GM12878 (cell line): ENCODE results near the gene MDC1. TPM values are rescaled to one million over a fixed set of nuclear protein-coding genes. Genes with fewer than 3 reads are reported as not detected.

Experiments
- ATAC-seq: fragments of 200-7000 bp; cut with Tn5 transposase; 3 replicates; pipeline ENCODE4 v1.9.1; 2020; ENCODE audit warnings: mild to moderate bottlenecking, moderate library complexity
- BruUV-seq: library from RNA; stranded (reverse); fragments of 400-500 nt; replicated peaks from 2 replicates; lab custom pipeline; 2021; lab: Mats Ljungman, UMichigan
- CTCF ChIA-PET: fragments of 300-600 bp; sonication (Branson Sonifier 250); formaldehyde crosslinking; extraction: SDS; loops from one replicate; lab custom pipeline; 2021; ENCODE audit warnings: inconsistent platforms; lab: Yijun Ruan, JAX
- POLR2A ChIA-PET: fragments of 350-600 bp; formaldehyde crosslinking; extraction: SDS; loops from one replicate; lab custom pipeline; 2021; ENCODE audit warnings: inconsistent platforms; lab: Charles Lee
- RAD21 ChIA-PET: fragments of 300-600 bp; sonication (Branson Sonifier 250); formaldehyde crosslinking; loops from one replicate; lab custom pipeline; 2023; ENCODE audit warnings: antibody characterized with exemption; ENCODE audit not compliant: unreplicated experiment; lab: Charles Lee
- SMC1A ChIA-PET: fragments of 300-600 bp; sonication (Branson Sonifier 250); formaldehyde crosslinking; loops from one replicate; lab custom pipeline; 2023; ENCODE audit not compliant: unreplicated experiment, uncharacterized antibody; lab: Charles Lee
- DNase-seq: peaks from one replicate; pipeline ENCODE4 v3.0.0-alpha.2; 2011; ENCODE audit warnings: low read depth, low spot score
- FAIRE-seq: peaks from 3 replicates; lab custom pipeline; 2011; peaks lifted over from hg19 to GRCh38; lab: Jason Lieb, UNC
- H2AFZ ChIP-seq: 2 replicates; pipeline ENCODE4 v1.6.0; 2011; ENCODE audit warnings: low read depth, low read length, control low read depth; ENCODE audit not compliant: control insufficient read depth
- H3K27ac ChIP-seq: 2 replicates; pipeline ENCODE4 v1.5.1; 2011; ENCODE audit warnings: control low read depth; ENCODE audit not compliant: control insufficient read depth, insufficient read depth
- H3K27me3 ChIP-seq, 2 experiments: replicated peaks in 1 of 2; 2 replicates each; pipeline versions ENCODE4 v1.6.0 to v1.6.1; 2011; ENCODE audit warnings: low read length in 1 of 2; ENCODE audit not compliant: control insufficient read depth in 2 of 2, insufficient read depth in 2 of 2
- H3K36me3 ChIP-seq, 2 experiments: 2 replicates each; pipeline ENCODE4 v1.5.1; 2011; ENCODE audit warnings: low read length in 1 of 2; ENCODE audit not compliant: control insufficient read depth in 2 of 2, insufficient read depth in 2 of 2
- H3K4me1 ChIP-seq: 2 replicates; pipeline ENCODE4 v1.6.1; 2011; ENCODE audit warnings: mild to moderate bottlenecking, low read length, moderate library complexity, mixed read lengths; ENCODE audit not compliant: control insufficient read depth, insufficient read depth
- H3K4me2 ChIP-seq: 2 replicates; pipeline ENCODE4 v1.6.0; 2011; ENCODE audit warnings: control low read depth; ENCODE audit not compliant: control insufficient read depth, insufficient read depth
- H3K4me3 ChIP-seq: fragments of 200-600 bp; sonication (generic); 2 replicates; pipeline ENCODE4 v1.5.1; 2016
- H3K79me2 ChIP-seq: 2 replicates; pipeline ENCODE4 v1.6.0; 2011; ENCODE audit warnings: low read length; ENCODE audit not compliant: control insufficient read depth, insufficient read depth
- H3K9ac ChIP-seq: 2 replicates; pipeline ENCODE4 v1.8.0; 2011; ENCODE audit warnings: low read length, control low read depth, mixed read lengths; ENCODE audit not compliant: control insufficient read depth, insufficient read depth
- H3K9me3 ChIP-seq: replicated peaks from 3 replicates; pipeline ENCODE4 v1.5.1; 2011; ENCODE audit warnings: mild to moderate bottlenecking, low read length; ENCODE audit not compliant: control insufficient read depth, insufficient read depth
- H4K20me1 ChIP-seq: 2 replicates; pipeline ENCODE4 v1.6.0; 2011; ENCODE audit not compliant: control insufficient read depth, insufficient read depth
- CHD1 ChIP-seq: IDR thresholded peaks from 2 replicates; pipeline ENCODE4 v1.6.1; 2012; ENCODE audit warnings: low read depth, low read length, improper control_type of control experiment
- IKZF2 ChIP-seq, 2 experiments: fragments of 450-650 bp; IDR thresholded peaks; 2 replicates each; pipeline ENCODE4 v1.6.1; 2017; ENCODE audit warnings: mild to moderate bottlenecking in 2 of 2, moderate library complexity in 2 of 2
- NBN ChIP-seq: fragments of 450-650 bp; IDR thresholded peaks from 2 replicates; pipeline ENCODE4 v1.6.1; 2016
- NFYB ChIP-seq: IDR thresholded peaks from 2 replicates; pipeline ENCODE4 v1.6.1; 2011; ENCODE audit warnings: low read depth, mild to moderate bottlenecking, low read length, improper control_type of control experiment, moderate library complexity; ENCODE audit not compliant: insufficient read depth
- NKRF ChIP-seq: fragments of 450-650 bp; conservative IDR thresholded peaks from 2 replicates; pipeline ENCODE4 v1.6.1; 2017; ENCODE audit warnings: mild to moderate bottlenecking, moderate library complexity
- POLR2AphosphoS2 ChIP-seq: IDR thresholded peaks from 2 replicates; pipeline ENCODE4 v1.6.1; 2011; ENCODE audit warnings: low read depth, mild to moderate bottlenecking, low read length, improper control_type of control experiment, moderate library complexity
- POU2F2 ChIP-seq: IDR thresholded peaks from 3 replicates; pipeline ENCODE4 v1.6.1; 2011; ENCODE audit warnings: low read depth, mild to moderate bottlenecking, low read length, borderline replicate concordance
- RCOR1 ChIP-seq: conservative IDR thresholded peaks from 2 replicates; pipeline ENCODE4 v1.6.1; 2012; ENCODE audit warnings: low read depth, low read length, improper control_type of control experiment
- STAT3 ChIP-seq: IDR thresholded peaks from 2 replicates; pipeline ENCODE4 v1.6.1; 2011; ENCODE audit warnings: low read depth, low read length, improper control_type of control experiment
- TCF3 ChIP-seq: IDR thresholded peaks from 2 replicates; pipeline ENCODE4 v1.6.1; 2012; ENCODE audit warnings: low read depth, mild to moderate bottlenecking, low read length, borderline replicate concordance; ENCODE audit not compliant: insufficient read depth
- YBX1 ChIP-seq: fragments of 450-650 bp; IDR thresholded peaks from 2 replicates; pipeline ENCODE4 v1.6.1; 2016; ENCODE audit warnings: antibody characterized with exemption
- ZBTB4 ChIP-seq: fragments of 450-650 bp; formaldehyde crosslinking; IDR thresholded peaks from 2 replicates; pipeline ENCODE4 v1.4.0; 2022; ENCODE audit warnings: mild to moderate bottlenecking, moderate library complexity
- WGBS: methylation state at CpG from one replicate; pipeline ENCODE4 v1.1.6; 2016; ENCODE audit warnings: low lambda C conversion rate; ENCODE audit not compliant: insufficient replicate concordance, insufficient coverage; ENCODE audit errors: missing lambda C conversion rate; 5-methylcytosine and 5-hydroxymethylcytosine counted together
- in situ Hi-C: fragments of 300-500 bp; cut with MboI; formaldehyde crosslinking; loops from 9 replicates; pipeline ENCODE4 v1.14.3; 2018; ENCODE audit warnings: mixed read lengths
- intact Hi-C: fragments of 100-400 bp; cut with micrococcal nuclease; formaldehyde crosslinking; loops from one replicate; pipeline ENCODE4 v1.14.2; 2022; ENCODE audit not compliant: unreplicated experiment
- polyA plus RNA-seq, 11 experiments: library from polyadenylated mRNA; depleted of rRNA in 4 of 11; unstranded in 6 of 11; stranded (reverse) in 5 of 11; fragments of >200 nt; fragmentation: Nextera tagmentation in 4 of 11; fragmentation: Illumina TruSeq in 1 of 11; extraction: Ambion mirVana in 4 of 11; extraction: Trizol in 1 of 11; gene quantifications; 1 replicate in 1 of 11; 2 replicates in 10 of 11; pipeline versions ENCODE4 v1.2.1 to v1.2.3, GENCODE V29; 2011 to 2016; ENCODE audit warnings: inconsistent platforms in 2 of 11, missing spikeins in 2 of 11, low read depth in 1 of 11
- total RNA-seq, 4 experiments: library from RNA; depleted of rRNA in 3 of 4; stranded (reverse); fragments of >200 nt in 3 of 4; fragmentation: Illumina TruSeq in 1 of 4; extraction: Trizol in 1 of 4; gene quantifications; 2 replicates each; pipeline versions ENCODE4 v1.2.1 to v1.2.3, GENCODE V29; 2013 to 2021
- TF ChIP-seq, protein P1 (sequence below): fragments of 450-650 bp; IDR thresholded peaks from 2 replicates; pipeline ENCODE4 v1.6.1; 2016; ENCODE audit warnings: mild to moderate bottlenecking
- TF ChIP-seq, protein P2 (sequence below): fragments of 450-650 bp; IDR thresholded peaks from 2 replicates; pipeline ENCODE4 v1.6.1; 2016; ENCODE audit warnings: mild to moderate bottlenecking
- TF ChIP-seq, protein P3 (sequence below): IDR thresholded peaks from 2 replicates; pipeline ENCODE4 v1.6.1; 2011; ENCODE audit warnings: low read depth, mild to moderate bottlenecking, low read length, moderate library complexity, borderline replicate concordance; ENCODE audit errors: extremely low read depth

Gene MDC1
- total and polyA plus RNA-seq, 10 of the 15 experiments (the other 5 are each of a cell fraction or from before 2014, with no cell fraction given) = 5.1 to 62.5 (median 22.4) TPM

GRCh38 chr6:30720738-30721197 is 3.7 kb upstream of the MDC1 start:
- Histone ChIP-seq H3K79me2 (peaks cover 87% of the 10 kb centered on the region), H3K27ac (peak overlapping the region; percentile 96), H3K9me3 (no peaks in the 10 kb centered on the region), H3K4me2 (0 out of 2 replicates have a peak overlapping the region, but pooled peaks have one; percentile 22), H3K4me3 (peak overlapping the region; percentile 90), H2AFZ (0 out of 2 replicates have a peak overlapping the region, but pooled peaks have one; percentile 15), H3K27me3 (no peaks in the 10 kb centered on the region), H4K20me1 (peaks cover 8% of the 10 kb centered on the region), H3K4me1 (peaks cover 18% of the 10 kb centered on the region), H3K9ac (peak overlapping the region; percentile 86), H3K36me3 (peaks cover 17 to 21% of the 10 kb centered on the region in 2 experiments)
- ChIA-PET RAD21 (interaction anchor here (0.8 to 11.2 kb wide), 6 partner anchors 11 to 193 kb away, joined by 3 to 209 read pairs (median 22); partner anchors contain the start of genes DHX16 and NRM), POLR2A (interaction anchor here (0.6 to 11.6 kb wide), 7 partner anchors 8 to 106 kb away, joined by 3 to 200 read pairs (median 8); partner anchors contain the start of gene NRM), SMC1A (interaction anchor here (1.0 to 17.7 kb wide), 5 partner anchors 11 to 108 kb away, joined by 3 to 265 read pairs (median 24); no protein-coding TSS in a partner anchor), CTCF (interaction anchor here (1.1 to 22.7 kb wide), 13 partner anchors 9 to 178 kb away, joined by 3 to 487 read pairs (median 7); partner anchors contain the start of genes DDR1, DHX16 and NRM)
- under 1% methylated on average over 28 of the region's 29 CpGs for WGBS
- DNase-seq (no peak), ATAC-seq (peak; percentile 18), FAIRE-seq (no peak)
- BruUV-seq = no TSS peak
- in situ Hi-C loops (no loop called here), intact Hi-C loops (no loop called here)
- TF ChIP-seq, protein P1, sequence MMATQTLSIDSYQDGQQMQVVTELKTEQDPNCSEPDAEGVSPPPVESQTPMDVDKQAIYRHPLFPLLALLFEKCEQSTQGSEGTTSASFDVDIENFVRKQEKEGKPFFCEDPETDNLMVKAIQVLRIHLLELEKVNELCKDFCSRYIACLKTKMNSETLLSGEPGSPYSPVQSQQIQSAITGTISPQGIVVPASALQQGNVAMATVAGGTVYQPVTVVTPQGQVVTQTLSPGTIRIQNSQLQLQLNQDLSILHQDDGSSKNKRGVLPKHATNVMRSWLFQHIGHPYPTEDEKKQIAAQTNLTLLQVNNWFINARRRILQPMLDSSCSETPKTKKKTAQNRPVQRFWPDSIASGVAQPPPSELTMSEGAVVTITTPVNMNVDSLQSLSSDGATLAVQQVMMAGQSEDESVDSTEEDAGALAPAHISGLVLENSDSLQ = no peak
- no peak for TF ChIP-seq POLR2AphosphoS2
- no peak for TF ChIP-seq RCOR1
- TF ChIP-seq ZBTB4 (CRISPR knock-in tag) = no peak
- TF ChIP-seq STAT3 = no peak
- TF ChIP-seq CHD1 = no peak
- TF ChIP-seq, protein P2, sequence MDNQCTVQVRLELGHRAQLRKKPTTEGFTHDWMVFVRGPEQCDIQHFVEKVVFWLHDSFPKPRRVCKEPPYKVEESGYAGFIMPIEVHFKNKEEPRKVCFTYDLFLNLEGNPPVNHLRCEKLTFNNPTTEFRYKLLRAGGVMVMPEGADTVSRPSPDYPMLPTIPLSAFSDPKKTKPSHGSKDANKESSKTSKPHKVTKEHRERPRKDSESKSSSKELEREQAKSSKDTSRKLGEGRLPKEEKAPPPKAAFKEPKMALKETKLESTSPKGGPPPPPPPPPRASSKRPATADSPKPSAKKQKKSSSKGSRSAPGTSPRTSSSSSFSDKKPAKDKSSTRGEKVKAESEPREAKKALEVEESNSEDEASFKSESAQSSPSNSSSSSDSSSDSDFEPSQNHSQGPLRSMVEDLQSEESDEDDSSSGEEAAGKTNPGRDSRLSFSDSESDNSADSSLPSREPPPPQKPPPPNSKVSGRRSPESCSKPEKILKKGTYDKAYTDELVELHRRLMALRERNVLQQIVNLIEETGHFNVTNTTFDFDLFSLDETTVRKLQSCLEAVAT = peak; percentile 70
- TF ChIP-seq POU2F2 = 0 out of 3 replicates have a peak, but pooled peaks have one; percentile 24
- no peak for TF ChIP-seq TCF3
- TF ChIP-seq IKZF2 (IDR thresholded peaks at IDR 0.05) = 0 out of 4 replicates have a peak, but pooled peaks of 1 of the 2 experiments have one; percentile 6
- TF ChIP-seq, protein P3, sequence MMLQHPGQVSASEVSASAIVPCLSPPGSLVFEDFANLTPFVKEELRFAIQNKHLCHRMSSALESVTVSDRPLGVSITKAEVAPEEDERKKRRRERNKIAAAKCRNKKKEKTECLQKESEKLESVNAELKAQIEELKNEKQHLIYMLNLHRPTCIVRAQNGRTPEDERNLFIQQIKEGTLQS = no peak
- no peak for TF ChIP-seq NBN
- no peak; the same call in 1 of the 2 replicates for TF ChIP-seq NKRF
- TF ChIP-seq YBX1 = no peak
- no peak for TF ChIP-seq NFYB
